Retinal pigment epithelial cell (primary cell): ENCODE results near the gene FGF11.

ENCODE experiments used
- DNase-seq: peaks from one replicate; pipeline ENCODE4 v3.0.0-alpha.2; 2010; ENCODE audit warnings: low read depth
- H3K4me3 ChIP-seq: 2 replicates; pipeline ENCODE4 v1.5.1; 2011; ENCODE audit warnings: mild to moderate bottlenecking, low read length, control low read depth, moderate library complexity
- TF ChIP-seq, protein P1 (sequence below): conservative IDR thresholded peaks from 2 replicates; pipeline ENCODE4 v1.5.1; 2011; ENCODE audit warnings: low read depth, low read length, control low read depth, inconsistent platforms

The FGF11 gene

DNA sequence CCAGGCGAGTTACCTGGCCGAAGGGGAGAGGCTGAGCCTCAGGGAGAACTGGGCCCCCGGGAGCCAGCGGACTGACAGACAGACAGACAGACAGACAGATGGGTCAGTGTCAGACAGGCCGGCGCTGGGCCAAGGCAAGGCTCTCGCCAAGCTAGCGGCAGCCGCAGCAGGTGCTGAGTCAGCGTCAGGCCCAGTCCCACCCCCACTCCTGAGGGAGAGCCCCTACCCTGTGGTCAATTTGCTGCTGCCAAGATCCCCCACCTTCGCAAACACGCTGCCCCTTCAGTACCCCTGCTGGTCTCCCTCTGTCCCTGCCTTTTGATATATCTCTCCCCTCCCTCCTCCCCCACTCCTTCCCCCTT is 1.5 kb downstream of the FGF11 start:
- DNase-seq: no peak
- peak overlapping the region; percentile 68 for H3K4me3 ChIP-seq
- TF ChIP-seq, protein P1, sequence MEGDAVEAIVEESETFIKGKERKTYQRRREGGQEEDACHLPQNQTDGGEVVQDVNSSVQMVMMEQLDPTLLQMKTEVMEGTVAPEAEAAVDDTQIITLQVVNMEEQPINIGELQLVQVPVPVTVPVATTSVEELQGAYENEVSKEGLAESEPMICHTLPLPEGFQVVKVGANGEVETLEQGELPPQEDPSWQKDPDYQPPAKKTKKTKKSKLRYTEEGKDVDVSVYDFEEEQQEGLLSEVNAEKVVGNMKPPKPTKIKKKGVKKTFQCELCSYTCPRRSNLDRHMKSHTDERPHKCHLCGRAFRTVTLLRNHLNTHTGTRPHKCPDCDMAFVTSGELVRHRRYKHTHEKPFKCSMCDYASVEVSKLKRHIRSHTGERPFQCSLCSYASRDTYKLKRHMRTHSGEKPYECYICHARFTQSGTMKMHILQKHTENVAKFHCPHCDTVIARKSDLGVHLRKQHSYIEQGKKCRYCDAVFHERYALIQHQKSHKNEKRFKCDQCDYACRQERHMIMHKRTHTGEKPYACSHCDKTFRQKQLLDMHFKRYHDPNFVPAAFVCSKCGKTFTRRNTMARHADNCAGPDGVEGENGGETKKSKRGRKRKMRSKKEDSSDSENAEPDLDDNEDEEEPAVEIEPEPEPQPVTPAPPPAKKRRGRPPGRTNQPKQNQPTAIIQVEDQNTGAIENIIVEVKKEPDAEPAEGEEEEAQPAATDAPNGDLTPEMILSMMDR: peak; percentile 13

DNA sequence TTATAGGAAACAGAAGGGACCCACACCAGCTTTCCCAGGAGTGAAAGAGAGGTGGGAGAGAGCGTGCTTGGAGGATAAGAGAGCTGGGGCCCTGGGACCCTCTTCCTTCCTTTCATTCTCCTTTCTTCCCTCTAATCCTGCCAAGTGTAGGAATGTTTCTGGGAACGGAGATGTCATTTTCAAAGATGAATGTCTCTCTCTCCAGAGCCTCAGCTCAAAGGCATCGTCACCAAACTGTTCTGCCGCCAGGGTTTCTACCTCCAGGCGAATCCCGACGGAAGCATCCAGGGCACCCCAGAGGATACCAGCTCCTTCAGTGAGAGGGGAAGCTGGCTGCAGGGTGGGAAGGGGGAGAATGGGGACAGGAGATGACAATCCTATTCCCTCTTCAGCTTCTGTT is 2.0 kb downstream of the FGF11 start:
- DNase-seq: no peak
- H3K4me3 ChIP-seq: no peak overlapping the region
- TF ChIP-seq, protein P1: no peak

DNA sequence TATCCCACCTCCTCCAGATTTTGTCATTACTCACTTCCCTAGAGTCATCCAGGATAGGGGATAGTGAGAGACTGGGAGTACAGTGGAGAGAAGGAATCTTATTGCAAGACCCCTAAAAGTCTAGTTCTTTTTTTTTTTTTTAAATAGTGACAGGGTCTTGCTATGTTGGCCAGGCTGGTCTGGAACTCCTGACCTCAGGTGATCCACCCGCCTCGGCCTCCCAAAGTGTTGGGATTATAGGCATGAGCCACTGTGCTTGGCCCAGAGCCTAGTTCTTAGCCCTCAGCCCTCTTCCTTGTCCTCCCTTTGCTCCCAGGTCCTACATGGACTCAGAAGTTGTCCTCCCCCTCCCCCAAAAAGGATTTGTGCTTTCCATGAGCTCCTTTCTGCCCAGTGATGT is 2.8 kb downstream of the FGF11 start:
- TF ChIP-seq, protein P1: no peak
- no peak for DNase-seq
- H3K4me3 ChIP-seq: no peak overlapping the region

DNA sequence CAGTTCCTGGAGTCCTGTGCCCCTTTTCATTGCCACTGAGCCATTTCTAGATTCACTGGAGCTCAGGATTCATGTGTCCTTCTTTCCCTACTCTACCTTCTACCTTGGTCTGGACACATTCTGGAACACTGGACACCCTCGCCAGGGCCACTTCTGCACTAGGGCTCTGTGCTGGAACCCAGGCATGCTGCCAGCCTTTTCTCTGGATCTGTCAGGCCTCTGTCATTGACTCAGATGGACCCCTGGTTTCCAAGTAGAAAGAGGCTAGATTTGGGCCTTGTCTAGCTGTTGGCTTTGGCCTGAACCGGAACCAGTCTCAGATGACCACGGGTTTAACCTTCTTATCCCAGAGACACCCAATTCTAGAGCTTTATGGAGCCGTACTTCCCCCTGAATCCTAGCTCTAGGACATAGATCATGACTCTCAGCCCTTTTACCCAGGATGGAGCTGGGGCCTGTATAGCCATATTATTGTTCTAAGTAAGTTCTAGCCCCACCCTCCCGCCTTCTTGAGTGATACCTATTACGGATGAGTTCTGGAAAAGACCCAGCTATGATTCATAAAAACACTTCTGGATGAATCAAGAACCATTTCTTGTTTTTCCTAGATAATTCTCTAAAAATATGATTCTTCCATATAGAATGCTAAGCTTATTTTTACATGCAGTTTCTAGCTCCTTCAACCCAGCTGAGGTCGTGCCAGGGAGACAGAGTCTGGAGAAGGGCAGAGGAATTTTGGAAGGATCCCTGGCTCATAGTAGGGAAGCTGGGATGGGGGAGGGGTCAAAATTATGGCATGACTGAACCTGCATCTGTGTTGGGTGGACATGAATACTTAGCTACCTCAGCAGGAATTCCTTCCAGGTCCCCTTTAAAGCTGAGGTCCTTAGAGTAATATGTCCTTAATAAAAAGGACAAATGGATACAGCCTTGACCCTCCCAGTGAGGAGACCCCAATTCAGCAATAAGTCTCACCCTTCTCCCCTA is 4.5 kb downstream of the FGF11 start:
- H3K4me3 ChIP-seq: no peak overlapping the region
- TF ChIP-seq, protein P1: no peak
- no peak for DNase-seq

DNA sequence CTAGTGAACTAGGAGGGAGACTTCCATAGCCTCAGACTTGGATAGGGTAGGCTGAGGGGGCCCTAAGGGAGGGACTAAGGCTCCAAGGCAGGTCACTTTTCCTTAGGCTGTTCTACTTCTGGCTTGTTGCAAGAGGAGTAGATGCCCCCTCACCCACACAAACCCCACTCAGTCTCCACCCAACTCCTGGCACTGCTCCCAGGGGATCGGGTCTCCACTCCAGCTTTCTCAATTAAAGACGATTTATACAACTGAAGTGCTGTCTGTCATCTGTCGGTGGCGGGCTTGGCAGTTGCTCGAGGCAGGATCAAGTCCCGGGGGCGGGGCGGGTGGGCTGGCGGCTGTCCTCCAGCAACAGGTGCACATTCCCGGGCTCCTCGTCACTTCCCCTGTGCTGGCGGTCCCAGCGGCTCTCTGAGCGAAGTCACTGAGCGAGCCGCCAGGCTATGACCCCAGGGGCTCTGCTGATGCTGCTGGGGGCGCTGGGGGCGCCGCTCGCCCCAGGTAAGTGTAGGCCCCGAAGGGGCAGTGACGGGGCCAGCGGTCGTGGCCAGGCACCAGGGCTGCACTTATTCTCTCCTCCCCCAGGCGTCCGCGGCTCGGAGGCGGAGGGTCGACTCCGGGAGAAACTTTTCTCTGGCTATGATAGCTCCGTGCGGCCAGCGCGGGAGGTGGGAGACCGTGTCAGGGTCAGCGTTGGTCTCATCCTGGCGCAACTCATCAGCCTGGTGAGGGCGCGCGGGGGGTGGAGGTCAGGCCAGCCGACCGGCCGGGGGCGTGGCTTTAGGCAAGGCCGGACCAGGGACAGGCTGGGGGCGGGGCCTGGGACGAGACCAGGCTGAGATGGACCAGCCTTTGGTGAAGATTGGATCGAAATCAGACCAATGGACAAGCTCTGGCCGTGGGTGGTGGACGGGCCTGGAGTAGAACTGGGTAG is 5.6 kb downstream of the FGF11 start, which contains the start of gene CHRNB1:
Gene CHRNB1 (plus strand): TSS at position 380 of the 937 bp plus-strand sequence. CDS start 67 bp downstream, at position 447.
- no peak for DNase-seq
- TF ChIP-seq, protein P1: peak; percentile 4
- peak within 1 kb of the TSS; percentile 57 for H3K4me3 ChIP-seq

DNA sequence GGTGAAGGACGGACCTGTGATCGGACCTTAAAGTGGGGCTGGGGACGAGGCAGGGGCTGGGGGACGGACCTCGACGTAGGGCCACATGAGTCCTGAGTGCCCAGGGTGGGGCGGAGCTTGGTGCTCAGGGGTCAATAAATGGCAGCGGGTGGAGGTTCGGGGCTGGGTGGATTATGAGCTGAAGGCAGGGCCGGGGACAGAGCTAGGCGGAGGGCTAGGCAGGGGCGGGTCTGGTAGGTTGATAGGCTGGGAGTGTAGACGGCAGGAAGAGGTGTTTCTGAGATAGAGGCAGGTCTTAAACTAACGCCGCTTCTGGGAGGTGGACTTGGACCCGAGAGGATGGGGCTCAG is 6.3 kb downstream of the FGF11 start:
- peak overlapping the region; percentile 57 for H3K4me3 ChIP-seq

More for the DNA sequence above, 6.3 kb downstream of the FGF11 start:
- TF ChIP-seq, protein P1: no peak
- DNase-seq: no peak
